ENCODE measurements around the gene SLC25A34. TPM values are rescaled to one million over a fixed set of nuclear protein-coding genes. Genes with fewer than 3 reads are reported as not detected.

The SLC25A34 gene
- total RNA-seq, 1 donor from 2014 or later = 0.25 TPM

DNA sequence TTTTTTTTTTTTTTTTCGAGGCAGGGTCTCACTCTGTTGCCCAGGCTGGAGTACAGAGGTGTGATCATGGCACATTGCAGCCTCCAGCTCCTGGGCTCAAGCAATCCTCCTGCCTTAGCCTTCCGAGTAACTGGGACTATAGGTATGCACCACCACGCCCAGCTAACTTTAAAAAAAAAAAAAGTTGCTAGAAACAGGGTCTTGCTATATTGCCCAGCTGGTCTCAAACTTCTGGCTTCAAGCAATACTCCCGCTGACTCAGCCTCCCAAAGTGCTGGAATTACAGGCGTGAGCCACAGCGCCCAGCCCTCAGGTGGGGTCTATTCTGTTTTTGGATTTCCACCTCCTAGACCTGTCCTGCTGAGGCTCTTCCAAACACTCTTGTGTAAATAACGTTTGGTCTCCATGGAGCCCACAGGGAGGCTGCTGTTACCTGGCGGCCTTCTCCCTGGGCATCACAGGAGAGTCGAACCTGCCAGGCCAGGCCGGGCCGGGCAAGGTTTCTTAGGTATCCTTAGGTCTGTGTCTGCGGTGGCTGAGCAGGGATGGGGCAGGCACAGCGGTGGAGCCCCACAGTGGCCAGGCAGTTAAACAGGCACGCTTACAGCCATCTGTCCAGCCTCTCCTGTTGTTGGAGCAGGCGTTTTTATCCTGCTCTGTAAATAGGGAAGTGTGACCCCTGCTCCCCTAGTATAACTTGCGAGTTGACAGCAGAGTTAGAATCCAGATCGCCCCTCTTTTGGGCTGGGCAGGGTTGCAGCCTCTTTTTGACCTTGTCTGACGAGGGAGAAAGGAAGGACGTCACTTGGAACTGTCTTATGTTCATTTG lies 33.1 kb upstream of the SLC25A34 start:
- Histone ChIP-seq H3K4me3 (ENCODE audit: low read depth, low read length) (no peak overlapping the region), H3K27me3 (ENCODE audit: control insufficient read depth, insufficient read depth, low read length) (no peaks in the 10 kb centered on the region), H3K36me3 (ENCODE audit: control insufficient read depth, insufficient read depth, low read length) (no peaks in the 10 kb centered on the region)
- no peak for DNase-seq (ENCODE audit: low read depth)
- TF ChIP-seq, protein P1, sequence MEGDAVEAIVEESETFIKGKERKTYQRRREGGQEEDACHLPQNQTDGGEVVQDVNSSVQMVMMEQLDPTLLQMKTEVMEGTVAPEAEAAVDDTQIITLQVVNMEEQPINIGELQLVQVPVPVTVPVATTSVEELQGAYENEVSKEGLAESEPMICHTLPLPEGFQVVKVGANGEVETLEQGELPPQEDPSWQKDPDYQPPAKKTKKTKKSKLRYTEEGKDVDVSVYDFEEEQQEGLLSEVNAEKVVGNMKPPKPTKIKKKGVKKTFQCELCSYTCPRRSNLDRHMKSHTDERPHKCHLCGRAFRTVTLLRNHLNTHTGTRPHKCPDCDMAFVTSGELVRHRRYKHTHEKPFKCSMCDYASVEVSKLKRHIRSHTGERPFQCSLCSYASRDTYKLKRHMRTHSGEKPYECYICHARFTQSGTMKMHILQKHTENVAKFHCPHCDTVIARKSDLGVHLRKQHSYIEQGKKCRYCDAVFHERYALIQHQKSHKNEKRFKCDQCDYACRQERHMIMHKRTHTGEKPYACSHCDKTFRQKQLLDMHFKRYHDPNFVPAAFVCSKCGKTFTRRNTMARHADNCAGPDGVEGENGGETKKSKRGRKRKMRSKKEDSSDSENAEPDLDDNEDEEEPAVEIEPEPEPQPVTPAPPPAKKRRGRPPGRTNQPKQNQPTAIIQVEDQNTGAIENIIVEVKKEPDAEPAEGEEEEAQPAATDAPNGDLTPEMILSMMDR (IDR thresholded peaks at IDR 0.05; ENCODE audit: insufficient read depth, low read length, poor library complexity, severe bottlenecking) = peak; percentile 35

DNA sequence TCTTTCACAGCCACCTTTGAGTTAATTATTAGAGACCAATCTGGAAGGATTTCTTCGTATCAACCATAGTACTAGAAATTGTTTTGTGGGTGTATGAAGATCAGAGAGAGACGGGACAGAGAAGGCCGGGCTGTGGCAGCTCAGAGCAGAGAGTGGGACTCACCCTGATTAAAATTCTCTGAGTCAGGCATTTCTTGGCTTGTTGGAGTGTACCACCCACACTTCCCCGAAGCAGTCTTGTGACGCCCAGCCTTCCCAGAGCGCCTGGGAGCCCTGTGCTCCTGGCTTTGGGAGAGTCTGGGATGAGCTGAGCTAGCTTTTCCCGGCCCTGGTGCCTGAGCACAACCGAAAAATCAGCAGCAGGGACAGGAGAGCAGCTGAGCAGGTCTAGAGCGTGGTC lies 32.5 kb upstream of the SLC25A34 start:
- peak; percentile 76 for DNase-seq (ENCODE audit: low read depth)
- no peak overlapping the region for H3K4me3 ChIP-seq (ENCODE audit: low read depth, low read length)

DNA sequence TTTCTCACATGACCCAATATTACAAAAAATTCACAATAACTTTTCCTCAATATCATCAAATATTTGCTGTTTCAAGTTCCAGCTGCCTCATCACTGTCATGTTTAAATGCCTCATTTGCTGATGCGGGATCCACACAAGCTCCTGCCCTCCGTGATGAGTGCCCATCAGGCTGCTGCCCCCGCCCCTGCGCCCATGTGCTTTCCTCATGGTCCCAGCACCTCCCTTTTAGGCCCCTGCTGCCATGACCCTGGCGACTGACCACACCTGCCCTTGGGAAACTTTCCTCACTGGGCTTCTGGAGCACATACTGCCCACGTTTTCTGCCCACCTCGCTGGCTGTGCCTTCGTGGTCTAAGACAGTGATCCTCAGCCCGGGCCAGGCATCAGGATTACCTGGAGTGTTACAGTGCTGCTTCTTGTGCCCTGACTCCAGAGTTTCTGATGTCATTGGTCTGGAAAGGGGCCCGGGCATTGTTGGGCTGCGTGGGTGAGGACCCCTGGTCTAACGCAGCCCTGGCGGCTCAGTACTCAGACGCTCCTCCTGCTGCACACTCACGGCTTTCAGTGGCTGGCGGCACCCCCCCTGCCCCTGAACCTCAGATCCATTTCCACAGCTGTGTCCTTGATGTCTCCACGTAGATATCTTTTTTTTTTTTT lies 31.4 kb upstream of the SLC25A34 start:
- TF ChIP-seq, protein P1 (IDR thresholded peaks at IDR 0.05; ENCODE audit: insufficient read depth, low read length, poor library complexity, severe bottlenecking) = no peak
- Histone ChIP-seq H3K36me3 (ENCODE audit: control insufficient read depth, insufficient read depth, low read length) (no peaks in the 10 kb centered on the region), H3K4me3 (ENCODE audit: low read depth, low read length) (no peak overlapping the region), H3K27me3 (ENCODE audit: control insufficient read depth, insufficient read depth, low read length) (no peaks in the 10 kb centered on the region)
- no peak for DNase-seq (ENCODE audit: low read depth)

More for the DNA sequence above, 32.5 kb upstream of the SLC25A34 start:
- no peaks in the 10 kb centered on the region for H3K36me3 ChIP-seq (ENCODE audit: control insufficient read depth, insufficient read depth, low read length)
- no peaks in the 10 kb centered on the region for H3K27me3 ChIP-seq (ENCODE audit: control insufficient read depth, insufficient read depth, low read length)
- TF ChIP-seq, protein P1 (IDR thresholded peaks at IDR 0.05; ENCODE audit: insufficient read depth, low read length, poor library complexity, severe bottlenecking) = no peak

DNA sequence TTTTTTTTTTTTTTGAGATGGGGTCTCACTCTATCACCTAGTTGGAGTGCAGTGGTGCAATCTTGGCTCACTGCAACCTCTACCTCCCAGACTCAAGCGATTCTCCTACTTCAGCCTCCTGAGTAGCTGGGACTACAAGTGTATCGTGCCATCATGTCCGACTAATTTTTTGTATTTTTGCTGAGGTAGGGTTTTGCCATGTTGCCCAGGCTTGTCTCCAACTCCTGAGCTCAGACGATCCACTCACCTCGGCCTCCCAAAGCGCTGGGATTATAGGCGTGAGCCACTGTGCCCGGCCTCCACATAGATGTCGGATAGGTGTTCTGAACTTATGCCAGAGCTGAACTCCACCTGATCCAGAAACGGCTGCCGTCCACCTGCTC lies 30.9 kb upstream of the SLC25A34 start:
- no peak for DNase-seq (ENCODE audit: low read depth)
- TF ChIP-seq, protein P1 (IDR thresholded peaks at IDR 0.05; ENCODE audit: insufficient read depth, low read length, poor library complexity, severe bottlenecking) = no peak
- H3K36me3 ChIP-seq (ENCODE audit: control insufficient read depth, insufficient read depth, low read length) = no peaks in the 10 kb centered on the region
- H3K4me3 ChIP-seq (ENCODE audit: low read depth, low read length) = no peak overlapping the region
- no peaks in the 10 kb centered on the region for H3K27me3 ChIP-seq (ENCODE audit: control insufficient read depth, insufficient read depth, low read length)

DNA sequence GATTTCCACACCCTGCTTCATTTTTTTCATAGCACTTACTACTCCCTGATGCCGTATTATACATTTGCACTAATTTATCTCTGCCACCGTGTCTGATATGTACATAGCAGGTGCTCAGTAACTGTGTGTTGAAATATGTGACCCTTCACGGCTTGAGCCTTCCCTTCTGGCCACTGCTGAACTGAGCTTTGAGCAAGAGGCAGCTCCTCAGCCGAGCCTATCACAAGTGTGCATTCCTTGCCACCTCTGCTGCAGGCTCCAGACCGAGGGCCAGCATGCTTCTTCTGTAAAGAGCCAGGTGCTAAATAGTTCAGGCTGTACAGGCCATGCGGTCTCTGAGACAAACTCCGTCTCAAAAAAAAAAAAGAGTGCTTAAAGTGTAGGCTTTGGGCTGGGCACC lies 29.3 kb upstream of the SLC25A34 start:
- TF ChIP-seq, protein P1 (IDR thresholded peaks at IDR 0.05; ENCODE audit: insufficient read depth, low read length, poor library complexity, severe bottlenecking) = no peak
- Histone ChIP-seq H3K27me3 (ENCODE audit: control insufficient read depth, insufficient read depth, low read length) (no peaks in the 10 kb centered on the region), H3K36me3 (ENCODE audit: control insufficient read depth, insufficient read depth, low read length) (no peaks in the 10 kb centered on the region), H3K4me3 (ENCODE audit: low read depth, low read length) (no peak overlapping the region)
- DNase-seq (ENCODE audit: low read depth) = no peak

Data from kidney epithelial cell (primary cell).